Measurements from ENCODE around the gene TENM4. TPM values are rescaled to one million over a fixed set of nuclear protein-coding genes. Genes with fewer than 3 reads are reported as not detected.
"Not testable (repeated sequence)": the region's sequence is repeated elsewhere in the genome, so short reads cannot be mapped to it uniquely, and the experiment has no call there.

The TENM4 gene
- polyA plus RNA-seq, 1 donor: 5.2 TPM

DNA sequence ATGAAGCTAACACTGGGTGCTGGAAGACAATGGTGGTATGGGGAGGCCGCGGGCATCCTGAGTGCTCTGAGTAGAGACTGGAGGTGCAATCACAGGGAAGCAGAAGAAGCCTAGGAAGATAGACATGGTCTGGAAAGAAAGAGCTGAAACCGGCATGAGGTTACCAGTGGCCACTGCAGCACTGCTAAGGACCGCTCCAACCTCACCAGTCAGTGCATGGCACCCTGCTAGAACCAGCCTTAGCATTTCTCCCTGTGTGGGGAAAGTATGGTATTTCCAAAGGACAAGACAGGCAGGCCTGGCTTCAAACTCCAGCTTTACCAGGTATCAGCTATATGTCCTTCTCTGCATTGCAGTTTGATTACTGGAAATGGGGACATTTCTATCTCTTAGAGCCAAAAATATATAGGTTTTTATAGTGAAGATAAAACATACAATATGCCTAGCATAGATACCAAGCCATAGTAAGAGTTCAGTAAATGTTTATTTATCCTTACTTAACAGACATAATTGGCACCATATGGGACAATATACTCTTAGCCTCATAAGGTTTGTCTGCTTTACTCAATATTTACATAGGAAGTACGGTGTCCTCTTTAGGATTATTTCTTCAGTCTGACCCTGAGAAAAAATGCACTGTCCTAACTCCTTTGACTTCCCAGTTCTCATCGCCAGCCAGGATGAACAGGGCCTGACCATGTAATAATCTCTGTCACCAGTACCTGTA, 231.1 kb downstream of the TENM4 start:
- no peak for DNase-seq (ENCODE audit: low read depth)

DNA sequence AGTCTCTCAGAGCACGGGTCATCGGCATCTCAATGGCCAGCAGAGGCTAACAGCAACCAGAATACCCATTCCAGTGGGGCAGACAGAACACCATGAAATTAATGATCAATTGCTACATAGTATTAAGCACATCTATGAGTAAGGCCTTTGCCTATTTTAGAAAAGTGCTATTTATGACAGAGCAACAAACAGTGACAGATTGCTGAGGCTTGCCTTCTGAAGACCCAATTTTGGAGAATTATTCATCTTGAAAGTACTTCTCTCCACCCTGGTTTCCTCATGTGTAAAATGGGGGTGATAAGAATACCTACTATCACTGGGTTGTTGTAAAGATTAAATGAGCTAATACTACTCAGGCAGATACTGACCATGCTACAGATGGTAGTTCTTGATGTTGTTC, 232.7 kb downstream of the TENM4 start:
- DNase-seq (ENCODE audit: low read depth): no peak

DNA sequence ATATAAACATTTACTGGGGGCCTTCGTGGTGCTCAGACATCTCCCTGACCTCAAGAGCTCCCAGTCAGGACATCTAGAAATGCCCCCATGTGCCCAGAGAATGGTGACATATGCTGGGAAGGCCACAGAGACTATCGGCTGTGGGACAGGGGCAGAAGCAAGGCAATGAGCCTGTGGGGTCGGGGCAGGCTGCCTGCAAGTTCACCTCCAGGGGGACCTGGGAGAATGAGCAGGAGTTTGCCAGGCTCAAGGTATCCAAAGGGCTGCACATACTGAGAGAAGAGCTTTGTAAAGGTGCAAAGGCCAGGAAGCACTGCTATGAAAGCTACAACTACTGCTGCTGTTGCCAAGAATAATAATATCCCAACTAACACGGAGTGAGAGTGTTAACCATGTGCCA, 233.9 kb downstream of the TENM4 start:
- no peak for DNase-seq (ENCODE audit: low read depth)

DNA sequence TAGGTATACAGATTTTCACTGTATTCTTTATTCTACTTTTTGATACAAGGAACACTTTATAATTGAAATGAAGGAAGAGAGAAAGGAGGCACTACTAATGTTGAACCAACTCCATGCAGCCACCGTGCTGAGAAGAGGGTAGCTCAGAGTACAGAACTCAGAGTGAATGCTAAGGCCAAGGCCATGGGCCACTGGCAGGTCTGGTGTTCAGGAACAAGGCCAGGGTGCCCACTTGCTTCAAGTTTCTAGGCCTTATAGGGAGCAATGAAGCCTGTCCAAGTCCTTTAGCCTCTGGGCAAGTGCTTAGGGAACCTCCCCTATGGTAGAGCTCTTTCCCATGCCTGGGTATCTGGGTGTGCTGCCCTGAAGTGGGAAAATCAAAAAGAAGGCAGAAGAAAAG, 235.0 kb downstream of the TENM4 start:
- DNase-seq (ENCODE audit: low read depth): no peak

DNA sequence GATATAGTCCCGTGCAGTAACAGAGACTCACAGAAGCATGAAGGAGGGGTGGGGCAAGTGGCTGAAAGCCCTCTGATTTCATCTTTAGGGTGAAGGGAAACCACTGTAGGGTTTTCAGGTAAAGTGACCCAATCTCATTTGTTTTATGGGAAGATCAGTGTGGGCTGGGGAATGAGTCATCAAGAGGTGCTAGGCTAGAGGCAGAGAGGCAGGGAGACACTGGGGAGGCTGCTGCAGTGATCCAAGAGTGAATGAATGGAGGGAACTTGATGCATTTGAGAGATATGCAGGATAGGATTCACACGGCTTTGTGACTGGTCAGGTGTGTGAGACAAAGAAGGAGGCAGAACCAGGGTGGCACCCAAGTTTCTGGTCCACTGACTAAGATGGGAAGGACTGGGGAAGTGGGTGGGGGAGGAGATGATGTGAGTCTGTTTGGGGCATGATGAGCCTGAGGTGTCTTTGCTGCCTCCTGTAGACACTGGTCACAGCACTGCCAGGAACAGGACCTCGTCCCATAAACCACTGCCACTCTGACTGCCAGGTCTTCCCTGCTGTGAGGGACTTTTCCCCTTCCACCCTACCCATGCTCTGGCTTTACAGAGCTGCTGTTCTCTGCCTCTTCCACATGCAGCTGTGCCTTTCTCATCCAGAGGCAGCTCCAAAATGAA, 239.0 kb downstream of the TENM4 start:
- no peak for DNase-seq (ENCODE audit: low read depth)

DNA sequence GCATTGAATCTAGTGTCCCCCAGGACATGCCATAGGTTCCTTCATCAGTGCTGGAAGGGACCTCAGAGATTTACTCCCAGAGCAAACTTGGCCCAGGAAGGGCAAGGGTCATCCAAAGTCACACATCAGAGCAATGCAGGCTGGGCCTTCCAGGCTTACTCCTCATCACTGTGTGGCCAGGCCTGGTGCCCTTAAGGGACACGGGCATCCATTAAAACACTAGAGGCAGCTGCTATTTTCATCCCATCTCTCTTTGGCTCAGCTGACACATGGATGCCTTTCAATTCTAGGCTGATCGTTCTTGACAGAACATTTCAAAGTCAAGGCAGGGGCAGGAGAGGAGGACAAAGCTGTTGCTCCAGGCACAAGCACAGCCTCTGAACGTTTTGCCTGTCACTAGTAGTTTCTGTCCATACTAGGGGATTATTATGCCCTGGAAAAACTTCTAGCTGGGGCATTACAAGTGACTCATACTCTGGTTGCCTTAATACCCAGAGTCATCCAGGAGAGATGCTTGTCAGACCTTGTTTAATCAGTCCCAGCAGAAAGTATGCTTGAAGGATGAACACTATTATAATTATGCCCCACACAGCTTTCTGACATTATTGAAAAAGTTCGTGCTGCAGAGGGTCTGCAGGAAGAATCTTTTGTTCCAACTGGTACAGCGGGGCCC, 240.3 kb downstream of the TENM4 start:
- no peak for DNase-seq (ENCODE audit: low read depth)

DNA sequence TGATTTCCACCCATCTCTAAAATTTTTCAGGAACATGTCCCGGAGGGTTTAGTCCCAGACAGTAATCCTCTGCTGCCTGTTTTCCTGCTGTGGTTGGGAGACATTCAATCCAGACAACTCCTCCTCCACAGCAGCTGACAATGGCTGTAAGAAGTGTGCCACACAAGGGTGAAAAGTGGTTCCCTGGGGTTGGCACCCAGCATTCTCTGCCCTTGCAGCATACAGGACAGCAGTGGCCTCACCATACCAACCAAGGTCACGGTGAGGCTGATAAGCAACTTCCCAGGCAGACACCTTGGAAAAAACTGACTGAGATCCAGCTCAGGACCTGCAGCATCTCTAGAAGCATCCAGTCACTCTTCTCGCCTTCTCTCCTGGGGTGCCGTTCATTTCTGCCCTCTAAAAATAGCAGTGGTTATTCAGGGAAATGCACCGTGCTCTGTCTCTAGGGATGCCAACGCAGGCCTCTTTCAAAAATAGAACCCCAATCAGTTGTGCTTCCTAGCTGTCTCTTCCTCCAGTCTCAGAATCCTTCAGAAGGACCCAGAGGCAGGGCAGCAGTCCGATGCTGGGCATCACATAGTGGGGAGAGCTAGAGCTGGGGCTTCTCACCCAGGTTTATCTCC, 241.0 kb downstream of the TENM4 start:
- DNase-seq (ENCODE audit: low read depth): no peak

DNA sequence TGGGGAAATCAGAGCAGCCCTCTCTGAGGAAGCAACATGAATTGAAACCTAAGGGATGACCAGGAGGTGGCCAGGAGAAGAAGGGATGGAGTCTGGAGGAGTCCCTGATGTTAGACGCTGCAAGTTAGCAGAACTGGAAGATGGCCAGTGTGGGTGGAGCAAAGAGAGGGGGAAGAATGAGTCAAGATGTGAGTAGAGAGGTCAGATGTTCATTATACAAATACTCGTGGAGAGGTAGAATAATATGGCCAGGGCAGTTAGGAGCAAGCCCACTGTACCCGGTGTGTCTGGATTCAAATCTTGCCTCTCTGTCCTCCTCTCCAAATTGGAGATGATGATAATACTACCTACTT, 242.0 kb downstream of the TENM4 start:
- no peak for DNase-seq (ENCODE audit: low read depth)

DNA sequence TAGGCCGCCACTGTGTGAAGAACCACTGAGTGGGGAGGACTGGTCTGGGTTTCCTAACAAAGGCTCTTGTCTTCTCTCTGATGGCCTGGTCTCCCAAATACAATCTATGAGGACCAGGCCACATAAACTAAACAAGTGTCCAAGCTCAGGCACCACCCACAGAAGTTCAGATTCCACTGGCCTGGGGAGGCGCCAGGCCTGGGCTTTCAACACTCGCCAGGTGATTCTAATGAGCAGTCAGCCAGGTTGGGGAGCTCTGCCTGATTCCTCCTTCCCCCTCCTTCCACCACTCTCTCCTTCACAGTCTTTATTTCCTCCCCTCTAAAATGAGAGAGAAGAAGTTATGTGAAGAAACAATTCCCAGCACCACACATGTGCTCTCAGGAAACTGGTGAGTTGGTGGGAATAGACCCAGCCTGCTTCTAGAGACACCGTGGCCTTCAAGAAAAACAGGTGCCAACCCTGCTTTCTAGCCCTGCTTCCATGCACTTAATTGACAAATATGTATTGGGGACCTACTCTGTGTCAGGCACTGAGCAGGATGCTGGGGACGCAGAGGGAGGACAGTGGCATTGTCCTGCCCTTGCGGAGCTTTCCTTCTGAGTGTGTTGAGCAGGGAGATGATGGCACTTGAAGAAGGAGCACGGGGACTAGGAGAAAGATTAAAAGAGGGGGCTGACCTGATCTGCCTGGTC, 242.5 kb downstream of the TENM4 start:
- no peak for DNase-seq (ENCODE audit: low read depth)

DNA sequence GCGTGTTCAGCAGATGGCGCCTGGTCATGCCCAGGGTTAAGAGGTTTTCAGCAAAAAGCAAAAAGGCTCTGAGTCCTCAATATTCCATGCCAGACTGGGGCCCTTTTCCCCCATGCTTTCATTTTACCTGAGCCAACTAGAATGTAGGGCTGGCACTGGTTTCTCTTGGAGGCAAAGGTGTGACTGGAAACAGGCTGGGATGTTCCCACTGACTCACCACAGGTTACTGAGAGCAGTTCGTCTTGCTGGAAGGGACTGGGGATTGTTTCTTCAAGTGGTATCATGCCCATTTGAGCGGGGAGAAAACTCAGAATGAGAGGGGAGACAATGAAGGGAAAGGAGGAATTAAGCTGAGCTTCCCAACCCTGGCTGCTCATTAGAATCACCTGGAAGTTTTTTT, 243.9 kb downstream of the TENM4 start:
- DNase-seq (ENCODE audit: low read depth): no peak

DNA sequence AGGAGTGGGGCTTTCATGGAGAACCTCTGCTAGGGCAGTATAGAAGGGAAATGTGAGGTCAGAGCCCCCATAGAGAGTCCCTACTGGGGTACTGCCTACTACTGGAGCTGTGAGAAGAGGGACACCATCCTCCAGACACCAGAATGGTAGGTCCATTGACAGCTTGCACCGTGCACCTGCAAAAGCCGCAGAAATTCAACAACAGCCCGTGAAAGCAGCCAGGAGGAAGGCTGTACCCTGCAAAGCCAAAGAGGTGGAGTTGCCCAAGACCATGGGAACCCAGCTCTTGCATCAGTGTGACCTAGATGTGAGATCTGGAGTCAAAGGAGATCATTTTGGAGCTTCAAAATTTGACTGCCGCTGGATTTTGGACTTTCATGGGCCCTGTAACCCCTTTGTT, 245.6 kb downstream of the TENM4 start:
- no peak for DNase-seq (ENCODE audit: low read depth)

DNA sequence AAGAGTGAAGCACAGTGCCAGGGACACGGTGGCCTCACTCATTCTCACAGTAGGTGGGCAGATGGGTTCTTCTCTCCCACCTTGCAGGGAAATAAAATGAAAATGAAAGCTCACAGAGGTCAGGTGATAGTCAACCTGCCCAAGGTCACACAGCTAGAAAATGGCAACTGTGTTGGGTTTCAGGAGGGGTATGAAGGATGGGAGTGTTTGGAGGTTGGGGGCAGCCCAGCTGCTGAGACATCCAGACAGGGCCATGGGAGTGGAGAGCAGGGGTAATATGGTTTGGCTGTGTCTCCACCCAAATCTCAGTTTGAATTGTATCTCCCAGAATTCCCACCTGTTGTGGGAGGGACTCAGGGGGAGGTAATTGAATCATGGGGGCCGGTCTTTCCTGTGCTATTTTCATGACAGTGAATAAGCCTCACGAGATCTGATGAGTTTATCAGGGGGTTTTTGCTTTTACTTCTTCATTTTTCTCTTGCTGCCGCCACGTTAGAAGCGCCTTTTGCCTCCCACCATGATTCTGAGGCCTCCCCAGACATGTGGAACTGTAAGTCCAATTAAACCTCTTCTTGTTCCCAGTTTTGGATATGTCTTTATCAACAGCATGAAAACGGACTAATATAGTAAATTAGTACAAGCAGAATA, 247.0 kb downstream of the TENM4 start:
- DNase-seq (ENCODE audit: low read depth): no peak

DNA sequence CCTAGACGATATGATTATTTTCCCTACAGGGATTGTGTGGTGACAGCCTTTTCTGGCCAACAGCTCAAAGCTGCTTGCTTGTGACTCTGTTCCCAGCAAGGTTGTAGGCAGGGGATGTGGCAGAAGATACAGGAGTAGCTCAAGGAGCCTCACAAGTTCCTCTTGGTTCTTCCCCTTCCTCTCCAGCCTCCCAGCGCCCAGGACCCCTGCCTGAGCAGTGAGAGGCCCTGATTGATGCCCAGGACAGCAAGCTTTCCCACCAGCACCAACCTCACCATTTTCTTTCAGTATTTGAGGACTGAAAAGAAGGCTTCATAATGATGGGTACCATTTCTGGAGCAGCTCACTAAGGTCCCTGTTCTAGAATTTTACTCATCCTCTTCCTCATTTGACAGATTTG, 248.0 kb downstream of the TENM4 start:
- no peak for DNase-seq (ENCODE audit: low read depth)

DNA sequence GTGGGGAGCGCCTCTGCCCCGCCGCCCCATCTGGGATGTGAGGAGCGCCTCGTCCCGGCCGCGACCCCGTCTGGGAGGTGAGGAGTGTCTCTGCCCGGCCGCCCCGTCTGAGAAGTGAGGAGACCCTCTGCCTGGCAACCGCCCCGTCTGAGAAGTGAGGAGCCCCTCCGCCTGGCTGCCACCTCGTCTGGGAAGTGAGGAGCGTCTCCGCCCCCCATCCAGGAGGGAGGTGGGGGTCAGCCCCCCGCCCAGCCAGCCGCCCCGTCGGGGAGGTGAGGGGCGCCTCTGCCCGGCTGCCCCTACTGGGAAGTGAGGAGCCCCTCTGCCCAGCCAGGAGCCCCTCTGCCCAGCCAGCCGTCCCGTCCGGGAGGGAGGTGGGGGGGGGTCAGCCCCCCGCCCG, 249.1 kb downstream of the TENM4 start:
- DNase-seq (ENCODE audit: low read depth): not testable (repeated sequence)

DNA sequence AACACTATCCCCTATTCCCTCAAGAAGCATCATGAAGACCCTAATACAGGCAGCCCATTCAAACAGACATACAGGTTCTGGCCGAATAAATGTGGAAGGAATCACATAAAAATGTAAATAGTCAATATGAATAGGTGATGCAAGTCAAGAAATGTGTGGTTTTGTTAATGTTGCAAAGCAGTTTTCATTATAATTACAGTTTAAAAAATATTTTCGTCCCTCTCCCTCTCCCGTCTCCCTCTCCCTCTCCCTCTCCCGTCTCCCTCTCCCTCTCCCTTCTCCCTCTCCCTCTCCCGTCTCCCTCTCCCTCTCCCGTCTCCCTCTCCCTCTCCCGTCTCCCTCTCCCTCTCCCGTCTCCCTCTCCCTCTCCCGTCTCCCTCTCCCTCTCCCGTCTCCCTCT, 250.3 kb downstream of the TENM4 start:
- not testable (repeated sequence) for DNase-seq (ENCODE audit: low read depth)

DNA sequence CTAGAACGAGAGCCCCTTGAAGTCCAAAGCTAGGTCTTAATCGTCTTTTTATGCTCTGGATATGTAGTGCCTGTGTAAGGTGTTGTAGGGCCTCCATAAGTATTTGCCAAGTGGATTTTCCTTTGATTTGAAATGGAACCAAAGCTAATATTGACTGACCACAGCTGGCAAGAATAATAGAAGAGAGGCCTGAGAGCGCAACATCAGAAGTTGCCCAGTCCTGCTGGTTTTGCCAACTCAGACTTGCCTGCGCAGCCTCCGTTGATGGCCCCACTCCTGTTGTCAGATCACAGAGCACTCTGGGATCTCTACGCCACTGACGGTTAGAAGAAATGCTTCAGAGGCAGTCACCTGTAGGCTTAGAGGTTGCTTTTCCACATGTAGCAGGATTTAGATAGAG, 251.2 kb downstream of the TENM4 start:
- DNase-seq (ENCODE audit: low read depth): no peak

DNA sequence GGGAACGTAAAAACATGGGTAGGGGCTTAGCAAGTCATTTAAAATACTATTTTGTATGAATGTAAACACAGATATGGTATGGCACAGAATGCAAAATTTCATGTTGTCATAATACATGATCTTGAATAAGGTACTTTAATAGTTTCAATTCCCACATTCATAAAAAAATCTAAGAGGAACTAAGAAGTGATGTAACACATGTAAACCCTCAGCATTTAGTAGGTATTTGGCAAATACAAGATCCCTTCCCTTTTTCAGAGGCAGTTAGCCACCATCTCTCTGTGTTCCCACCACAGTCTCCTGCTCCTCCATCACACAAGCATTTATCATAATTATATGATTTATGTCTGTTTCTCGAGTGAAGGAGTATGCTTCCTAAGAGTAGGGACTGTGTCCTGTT, 251.8 kb downstream of the TENM4 start:
- DNase-seq (ENCODE audit: low read depth): no peak

DNA sequence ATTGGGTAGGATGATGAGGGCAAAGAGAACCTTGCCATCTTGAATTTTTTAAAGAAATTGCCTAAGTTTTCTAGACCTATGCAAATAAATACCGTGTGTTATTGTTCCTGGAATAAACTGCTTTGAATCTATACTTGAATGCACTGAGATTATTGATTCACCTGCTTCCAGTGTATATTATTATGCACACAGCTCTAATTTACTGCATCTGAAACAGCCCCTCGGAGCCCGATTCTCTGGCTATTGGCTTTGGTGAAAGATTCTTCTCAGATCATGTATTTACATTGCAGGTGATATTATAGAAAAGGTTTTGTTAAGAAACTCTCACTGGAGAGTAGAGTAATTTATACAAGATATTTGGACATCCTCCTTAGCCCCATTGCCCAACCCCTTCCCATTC, 254.2 kb downstream of the TENM4 start:
- DNase-seq (ENCODE audit: low read depth): no peak

DNA sequence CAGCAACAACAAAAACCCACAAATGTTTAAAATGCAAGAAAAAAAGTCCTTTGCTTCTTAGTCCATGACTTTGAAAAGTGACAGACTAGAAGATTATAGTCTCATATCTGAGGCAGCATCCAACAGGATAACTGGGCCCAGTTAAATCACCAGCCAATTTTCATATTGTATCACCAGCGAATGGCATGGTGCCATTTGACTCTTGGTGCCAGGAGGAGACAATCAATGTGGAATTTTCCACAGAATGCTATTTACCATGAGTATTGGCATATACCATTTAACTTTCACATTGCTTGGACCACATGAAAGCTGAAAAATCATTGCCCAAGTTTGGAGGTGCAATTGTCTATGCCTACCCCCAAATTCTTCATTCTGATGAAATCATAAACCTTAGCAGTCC, 255.5 kb downstream of the TENM4 start:
- DNase-seq (ENCODE audit: low read depth): no peak

DNA sequence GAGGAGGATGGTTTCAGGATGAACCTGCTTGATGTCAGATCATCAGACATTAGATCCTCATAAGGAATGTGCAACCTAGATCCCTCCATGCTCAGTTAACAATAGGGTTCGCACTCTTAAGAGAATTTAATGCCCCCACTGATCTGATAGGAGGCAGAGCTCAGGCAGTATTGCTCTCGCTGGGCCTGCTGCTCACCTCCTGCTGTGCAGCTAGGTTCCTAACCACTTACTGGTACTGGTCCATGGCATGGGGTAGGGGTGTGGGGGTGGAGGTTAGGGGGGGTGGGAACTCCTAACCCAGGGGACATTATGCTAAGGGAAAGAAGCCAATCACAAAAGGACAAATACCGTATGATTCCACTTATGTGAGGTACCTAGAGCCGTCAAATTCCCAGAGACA, 256.5 kb downstream of the TENM4 start:
- DNase-seq (ENCODE audit: low read depth): no peak

DNA sequence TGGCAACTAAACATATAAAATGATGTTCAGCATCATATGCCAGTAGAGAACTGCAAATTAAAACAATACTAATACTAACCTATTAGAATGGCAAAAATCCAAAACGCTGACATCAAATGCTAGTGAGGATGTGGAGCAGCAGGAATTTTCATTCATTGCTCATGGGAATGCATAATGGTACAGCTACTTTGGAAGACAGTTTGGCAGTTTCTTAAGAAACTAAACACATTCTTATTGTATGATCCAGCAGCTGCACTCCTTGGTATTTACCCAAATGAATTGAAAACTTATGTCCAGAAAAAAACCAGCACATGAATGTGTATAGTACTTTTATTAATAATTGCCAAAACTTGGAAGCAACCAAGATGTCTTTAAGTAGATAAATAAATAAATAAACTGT, 258.0 kb downstream of the TENM4 start:
- DNase-seq (ENCODE audit: low read depth): no peak

DNA sequence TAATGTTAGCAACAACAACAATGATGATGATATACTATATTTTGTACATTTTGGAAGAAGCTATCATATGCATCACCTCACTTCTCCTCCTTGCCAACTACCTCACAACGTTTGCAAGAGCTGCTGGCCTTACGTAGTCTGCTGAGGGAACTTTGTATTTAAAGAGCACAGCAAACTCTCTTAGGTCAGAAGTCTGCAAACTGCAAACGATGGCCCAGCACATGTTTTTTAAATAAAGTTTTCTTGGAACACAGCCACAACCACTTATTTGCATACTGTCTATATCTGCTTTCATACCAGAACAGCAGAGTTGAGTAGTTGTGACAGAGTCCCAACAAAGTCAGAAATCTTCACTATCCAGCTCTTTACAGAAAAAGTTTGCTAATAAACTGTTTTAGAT, 261.7 kb downstream of the TENM4 start:
- no peak for DNase-seq (ENCODE audit: low read depth)

Data from forelimb muscle (tissue), 1 donor.